ENCODE data around the gene KMT5B.

- no peak for TF ChIP-seq CTCF (IDR thresholded peaks at IDR 0.05)
- no peak for TF ChIP-seq POLR2A (IDR thresholded peaks at IDR 0.05)
These were observed 13.7 kb downstream of the KMT5B start for GRCh38 chr11:68199295-68199987.

All from thyroid gland (tissue), 4 donors.